IMR-90 (cell line): ENCODE data around the gene PACC1. TPM values are rescaled to one million over a fixed set of nuclear protein-coding genes. Genes with fewer than 3 reads are reported as not detected.
A peak's percentile ranks its signal among the peaks of the same experiment; 100 is the strongest.

ENCODE experiments used
- ATAC-seq: fragments of 200-7000 bp; cut with Tn5 transposase; 2 replicates; pipeline ENCODE4 v1.9.1; 2020; ENCODE audit warnings: low read depth, mild to moderate bottlenecking, moderate library complexity
- Bru-seq: library from RNA; stranded (reverse); fragments of 400-500 nt; gene quantifications from one replicate; lab custom pipeline; 2021; lab: Mats Ljungman, UMichigan
- BruChase-seq, 2 experiments: library from RNA; stranded (reverse); fragments of 400-500 nt; gene quantifications; one replicate each; lab custom pipeline; 2021; lab: Mats Ljungman, UMichigan
- BruUV-seq: library from RNA; stranded (reverse); fragments of 400-500 nt; replicated peaks from 2 replicates; lab custom pipeline; 2021; lab: Mats Ljungman, UMichigan
- CTCF ChIA-PET: fragments of 300-600 bp; formaldehyde crosslinking; extraction: SDS; loops from one replicate; lab custom pipeline; 2021; ENCODE audit warnings: antibody characterized with exemption; lab: Yijun Ruan, JAX
- POLR2A ChIA-PET: fragments of 300-600 bp; sonication (Branson Sonifier 250); formaldehyde crosslinking; loops from one replicate; lab custom pipeline; 2022; ENCODE audit warnings: antibody characterized with exemption; ENCODE audit not compliant: unreplicated experiment; lab: Charles Lee
- DNase-seq: peaks from one replicate; pipeline ENCODE4 v3.0.0; 2013
- H2AFZ ChIP-seq: replicated peaks from 2 replicates; pipeline ENCODE3; 2013; ENCODE audit warnings: low read length, mild to moderate bottlenecking; ENCODE audit not compliant: poor library complexity
- H2AK5ac ChIP-seq: 2 replicates; pipeline ENCODE4 v1.6.1; 2013; ENCODE audit warnings: low read depth, low read length, inconsistent platforms
- H2AK9ac ChIP-seq: replicated peaks from 2 replicates; pipeline ENCODE3; 2013; ENCODE audit warnings: mild to moderate bottlenecking, low read depth, low read length, moderate library complexity; ENCODE audit not compliant: poor library complexity
- H2BK120ac ChIP-seq: 2 replicates; pipeline ENCODE4 v1.6.1; 2013; ENCODE audit warnings: low read depth, low read length, inconsistent platforms
- H2BK15ac ChIP-seq: 3 replicates; pipeline ENCODE4 v1.6.1; 2013; ENCODE audit warnings: low read depth, low read length, inconsistent platforms
- H2BK20ac ChIP-seq: 2 replicates; pipeline ENCODE4 v1.6.1; 2013; ENCODE audit warnings: low read depth, mild to moderate bottlenecking, inconsistent platforms, low read length, moderate library complexity
- H2BK5ac ChIP-seq: 2 replicates; pipeline ENCODE4 v1.6.1; 2013; ENCODE audit warnings: mild to moderate bottlenecking, low read depth, low read length, inconsistent platforms; ENCODE audit not compliant: poor library complexity, severe bottlenecking
- H3K14ac ChIP-seq: replicated peaks from 2 replicates; pipeline ENCODE4 v1.6.1; 2013; ENCODE audit warnings: low read depth, low read length, inconsistent platforms
- H3K18ac ChIP-seq: 2 replicates; pipeline ENCODE4 v1.6.1; 2013; ENCODE audit warnings: low read depth, low read length, control low read depth
- H3K23ac ChIP-seq: 2 replicates; pipeline ENCODE4 v1.6.1; 2013; ENCODE audit warnings: low read depth, low read length, inconsistent platforms
- H3K27ac ChIP-seq: 2 replicates; pipeline ENCODE4 v1.5.1; 2013; ENCODE audit warnings: mild to moderate bottlenecking, control low read depth, low read length; ENCODE audit not compliant: insufficient read depth
- H3K27me3 ChIP-seq: 2 replicates; pipeline ENCODE4 v1.6.1; 2013; ENCODE audit warnings: low read length; ENCODE audit not compliant: control insufficient read depth, insufficient read depth
- H3K36me3 ChIP-seq: 2 replicates; pipeline ENCODE4 v1.6.1; 2013; ENCODE audit warnings: low read length, mixed read lengths; ENCODE audit not compliant: control insufficient read depth, insufficient read depth
- H3K4ac ChIP-seq: 2 replicates; pipeline ENCODE4 v1.6.1; 2013; ENCODE audit warnings: low read depth, low read length, inconsistent platforms
- H3K4me1 ChIP-seq: 2 replicates; pipeline ENCODE4 v1.6.1; 2013; ENCODE audit warnings: low read length, mixed read lengths; ENCODE audit not compliant: control insufficient read depth, insufficient read depth
- H3K4me2 ChIP-seq: 2 replicates; pipeline ENCODE4 v1.6.1; 2013; ENCODE audit warnings: low read depth, mild to moderate bottlenecking, control low read depth, low read length, moderate library complexity
- H3K4me3 ChIP-seq: 2 replicates; pipeline ENCODE4 v1.5.1; 2013; ENCODE audit warnings: low read depth, mild to moderate bottlenecking, control low read depth, low read length, moderate library complexity; ENCODE audit not compliant: insufficient read depth
- H3K56ac ChIP-seq: 2 replicates; pipeline ENCODE4 v1.6.1; 2013; ENCODE audit warnings: low read length, inconsistent platforms; ENCODE audit not compliant: insufficient read depth; ENCODE audit errors: extremely low read depth
- H3K79me1 ChIP-seq, 2 experiments: 2 replicates each; pipeline ENCODE4 v1.6.1; 2013; ENCODE audit warnings: low read length in 2 of 2, inconsistent platforms in 1 of 2, low read depth in 1 of 2
- H3K9ac ChIP-seq: 2 replicates; pipeline ENCODE4 v1.6.1; 2013; ENCODE audit warnings: low read depth, low read length, control low read depth
- H3K9me1 ChIP-seq: 2 replicates; pipeline ENCODE4 v1.6.1; 2013; ENCODE audit warnings: low read length, inconsistent platforms; ENCODE audit not compliant: insufficient read depth
- H3K9me3 ChIP-seq: 2 replicates; pipeline ENCODE4 v1.6.1; 2013; ENCODE audit warnings: low read length; ENCODE audit not compliant: control insufficient read depth, insufficient read depth
- H4K20me1 ChIP-seq: 2 replicates; pipeline ENCODE4 v1.6.1; 2013; ENCODE audit warnings: low read length, inconsistent platforms; ENCODE audit not compliant: insufficient read depth
- H4K5ac ChIP-seq: 2 replicates; pipeline ENCODE4 v1.6.1; 2013; ENCODE audit warnings: mild to moderate bottlenecking, low read depth, low read length, control low read depth
- H4K8ac ChIP-seq, 2 experiments: 2 replicates each; pipeline ENCODE4 v1.6.1; 2013; ENCODE audit warnings: low read depth in 2 of 2, low read length in 2 of 2, control low read depth in 1 of 2, inconsistent platforms in 1 of 2
- H4K91ac ChIP-seq: 2 replicates; pipeline ENCODE4 v1.6.1; 2013; ENCODE audit warnings: low read depth, low read length, inconsistent platforms; ENCODE audit not compliant: insufficient read depth
- CHD1 ChIP-seq: IDR thresholded peaks from 2 replicates; pipeline ENCODE4 v1.6.1; 2012; ENCODE audit warnings: low read depth, low read length, improper control_type of control experiment
- FOS ChIP-seq: fragments of 150-350 bp; IDR thresholded peaks from 2 replicates; pipeline ENCODE4 v1.6.1; 2016; ENCODE audit warnings: low read depth, low read length
- MAZ ChIP-seq: IDR thresholded peaks from 2 replicates; pipeline ENCODE4 v1.6.1; 2012; ENCODE audit warnings: low read depth, mild to moderate bottlenecking, low read length, improper control_type of control experiment, moderate library complexity, borderline replicate concordance
- MXI1 ChIP-seq: IDR thresholded peaks from 2 replicates; pipeline ENCODE4 v1.6.1; 2012; ENCODE audit warnings: low read depth, mild to moderate bottlenecking, low read length, moderate library complexity, borderline replicate concordance
- NFE2L2 ChIP-seq: fragments of 150-350 bp; IDR thresholded peaks from 2 replicates; pipeline ENCODE4 v1.6.1; 2016; ENCODE audit warnings: low read depth, mild to moderate bottlenecking, low read length
- POLR2A ChIP-seq: IDR thresholded peaks from 2 replicates; pipeline ENCODE4 v1.6.1; 2012; ENCODE audit warnings: mild to moderate bottlenecking, low read depth, low read length
- RCOR1 ChIP-seq: IDR thresholded peaks from 2 replicates; pipeline ENCODE4 v1.6.1; 2012; ENCODE audit warnings: mild to moderate bottlenecking, low read length, improper control_type of control experiment; ENCODE audit not compliant: insufficient replicate concordance
- RFX5 ChIP-seq: IDR thresholded peaks from 2 replicates; pipeline ENCODE4 v1.8.0; 2012; ENCODE audit warnings: low read depth, mild to moderate bottlenecking, low read length, moderate library complexity
- SMC3 ChIP-seq: fragments of 150-350 bp; IDR thresholded peaks from 2 replicates; pipeline ENCODE4 v1.6.1; 2016; ENCODE audit warnings: low read depth, mild to moderate bottlenecking, antibody characterized with exemption, low read length, moderate library complexity
- WGBS, 2 experiments: methylation state at CpG; one replicate each; pipeline versions ENCODE4 v1.1.5 to v1.1.7; 2013; ENCODE audit warnings: missing lambda C conversion rate in 2 of 2; ENCODE audit not compliant: insufficient read length in 1 of 2; ENCODE audit errors: extremely low coverage in 2 of 2; 5-methylcytosine and 5-hydroxymethylcytosine counted together
- dilution Hi-C: fragments of 300-500 bp; cut with HindIII; formaldehyde crosslinking; loops from one replicate; pipeline ENCODE4 v1.14.3; 2018; ENCODE audit warnings: low sequenced_read_pairs; ENCODE audit not compliant: unreplicated experiment
- in situ Hi-C: fragments of 300-500 bp; cut with MboI; formaldehyde crosslinking; loops from 3 replicates; pipeline ENCODE4 v1.14.3; 2019; ENCODE audit warnings: low sequenced_read_pairs, inconsistent platforms, mixed read lengths
- intact Hi-C: fragments of 100-400 bp; cut with micrococcal nuclease; formaldehyde crosslinking; loops from 2 replicates; pipeline ENCODE4 v1.10.0; 2022
- long read RNA-seq: library from polyadenylated mRNA; unstranded; transcript quantifications from one replicate; pipeline ENCODE4 v2.0.0, GENCODE V29; 2021; ENCODE audit not compliant: unreplicated experiment
- polyA plus RNA-seq, 3 experiments: library from polyadenylated mRNA; depleted of rRNA; stranded (reverse); fragments of >200 nt; gene quantifications; 2 replicates each; pipeline ENCODE4 v1.2.3, GENCODE V29; 2012; ENCODE audit warnings: low replicate concordance in 1 of 3
- total RNA-seq: library from RNA; depleted of rRNA; stranded (reverse); fragments of >200 nt; gene quantifications from 2 replicates; pipeline ENCODE4 v1.2.3, GENCODE V29; 2012; rRNA removed
- TF ChIP-seq, protein P1 (sequence below): fragments of 150-350 bp; IDR thresholded peaks from 2 replicates; pipeline ENCODE4 v1.6.1; 2016; ENCODE audit warnings: low read depth, mild to moderate bottlenecking, low read length, moderate library complexity, borderline replicate concordance
- TF ChIP-seq, protein P2 (sequence below): conservative IDR thresholded peaks from 2 replicates; pipeline ENCODE4 v1.5.1; 2012; ENCODE audit warnings: mild to moderate bottlenecking, low read depth, low read length, improper control_type of control experiment

The PACC1 gene
- 8.6 and 10.6 TPM in 2 replicates for total RNA-seq
- 12.0 and 13.4 TPM in 2 replicates for polyA plus RNA-seq (2012; rRNA removed)
- polyA plus RNA-seq (2012; cell fraction: cytosol; rRNA removed): 5.5 and 7.8 TPM in 2 replicates
- 5.6 and 7.5 TPM in 2 replicates for polyA plus RNA-seq (2012; cell fraction: nucleus; rRNA removed; ENCODE audit: low replicate concordance)
- Bru-seq, nascent RNA: percentile 60 among the genes with signal in this experiment
- BruChase-seq, experiment 1, labeled RNA remaining after a 6-hour chase: percentile 65 among the genes with signal in this experiment
- percentile 62 among the genes with signal in this experiment for BruChase-seq, experiment 2, labeled RNA remaining after a 2-hour chase
- long read RNA-seq, transcript TMEM206-201 (8 exons, 2,475 nt): major isoform, 15 of 21 reads
- long read RNA-seq, partial matches to known transcripts: 1 of 21 reads
- long read RNA-seq, other reads (novel, unspliced or antisense): 5 of 21 reads

DNA sequence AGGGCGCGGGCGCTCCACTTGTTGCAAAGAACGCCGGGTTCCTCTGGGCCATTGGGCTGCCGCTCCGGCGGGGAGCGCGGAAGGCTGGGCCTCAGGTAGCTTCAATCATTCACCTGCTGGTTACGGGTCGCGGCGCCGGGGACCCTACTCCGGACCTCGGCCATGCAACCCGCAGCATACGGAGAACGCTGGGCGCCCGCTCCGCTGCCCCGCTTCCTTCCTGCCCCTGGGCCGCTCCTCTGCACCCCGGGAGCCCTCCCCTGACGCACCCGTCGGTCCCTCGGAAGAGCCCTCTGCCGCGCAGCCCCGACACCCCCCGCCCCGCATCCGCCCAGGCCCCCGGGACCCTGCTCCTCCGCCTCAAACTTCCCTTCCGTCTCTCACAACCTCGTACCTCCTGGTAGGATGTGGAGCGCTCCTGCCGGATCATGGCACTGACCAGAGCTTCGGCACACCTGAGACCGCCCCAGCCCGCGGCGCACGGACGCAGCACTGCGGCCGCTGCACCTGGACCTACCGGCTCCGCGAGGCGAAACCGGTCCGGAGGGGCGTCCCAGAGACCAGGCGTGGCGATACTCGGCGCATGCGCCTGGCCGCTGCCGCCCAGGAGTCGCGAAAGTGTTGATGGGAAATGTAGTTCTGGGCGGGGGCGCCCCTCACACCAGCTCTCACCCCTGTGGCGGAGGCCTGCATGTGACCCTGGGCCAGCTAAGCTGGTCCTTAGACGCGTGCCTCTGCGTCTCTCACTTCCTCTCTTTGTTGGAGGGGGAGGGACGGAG, at the start of gene PACC1:
TSS of gene PACC1 (minus strand) at position 559 of the 779 bp plus-strand sequence. CDS start at position 430, 129 bp downstream.
- Histone ChIP-seq H2AK5ac (peak within 1 kb of the TSS; percentile 63; the same call in 1 of the 2 replicates), H2AFZ (peak within 1 kb of the TSS; percentile 100), H3K9me1 (peaks cover 6% of the 10 kb centered on the region; the same call in 1 of the 2 replicates), H3K4me1 (peaks cover 3% of the 10 kb centered on the region; the same call in 1 of the 2 replicates), H2BK20ac (peak within 1 kb of the TSS; percentile 49; the same call in 1 of the 2 replicates), H3K9me3 (no peaks in the 10 kb centered on the region), H3K9ac (peak within 1 kb of the TSS; percentile 65), H4K20me1 (no peaks in the 10 kb centered on the region), H2BK5ac (peak within 1 kb of the TSS; percentile 43), H2BK15ac (peak within 1 kb of the TSS; percentile 93; the same call in 1 of the 3 replicates), H3K23ac (peak within 1 kb of the TSS; percentile 81; the same call in 1 of the 2 replicates), H3K79me1 (peaks cover 8 to 24% of the 10 kb centered on the region in 2 experiments), H3K4me3 (peak within 1 kb of the TSS; percentile 78), H3K27ac (peak within 1 kb of the TSS; percentile 5; the same call in 1 of the 2 replicates), H2AK9ac (peak within 1 kb of the TSS; percentile 89), H4K91ac (peak within 1 kb of the TSS; percentile 41), H3K14ac (peak within 1 kb of the TSS; percentile 91), H3K18ac (no peak within 1 kb of the TSS), H3K4ac (peak within 1 kb of the TSS; percentile 69), H4K5ac (peak within 1 kb of the TSS; percentile 46; the same call in 1 of the 2 replicates), H2BK120ac (peak within 1 kb of the TSS; percentile 40; the same call in 1 of the 2 replicates), H4K8ac (peak within 1 kb of the TSS; percentile 64 to 94), H3K56ac (peak within 1 kb of the TSS; percentile 16; the same call in 1 of the 2 replicates), H3K36me3 (peaks cover 9% of the 10 kb centered on the region), H3K27me3 (no peaks in the 10 kb centered on the region), H3K4me2 (peak within 1 kb of the TSS; percentile 81)
- intact Hi-C loops (no loop called here), in situ Hi-C loops (no loop called here), dilution Hi-C loops (no loop called here)
- CTCF ChIA-PET: interaction anchor here (1.2 kb wide), 1 partner anchor 41 kb away, joined by 5 read pairs; no protein-coding TSS in a partner anchor
- DNase-seq (peak; percentile 80), ATAC-seq (peak; percentile 97)
- POLR2A ChIA-PET: no interaction called here
- WGBS, 2 experiments: 1% methylated on average over 14 of the region's 74 CpGs; no CpG with 5 or more reads in 1 of the 2 experiments
- no TSS peak for BruUV-seq
- TF ChIP-seq, protein P1, sequence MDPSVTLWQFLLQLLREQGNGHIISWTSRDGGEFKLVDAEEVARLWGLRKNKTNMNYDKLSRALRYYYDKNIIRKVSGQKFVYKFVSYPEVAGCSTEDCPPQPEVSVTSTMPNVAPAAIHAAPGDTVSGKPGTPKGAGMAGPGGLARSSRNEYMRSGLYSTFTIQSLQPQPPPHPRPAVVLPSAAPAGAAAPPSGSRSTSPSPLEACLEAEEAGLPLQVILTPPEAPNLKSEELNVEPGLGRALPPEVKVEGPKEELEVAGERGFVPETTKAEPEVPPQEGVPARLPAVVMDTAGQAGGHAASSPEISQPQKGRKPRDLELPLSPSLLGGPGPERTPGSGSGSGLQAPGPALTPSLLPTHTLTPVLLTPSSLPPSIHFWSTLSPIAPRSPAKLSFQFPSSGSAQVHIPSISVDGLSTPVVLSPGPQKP: no peak
- no peak for TF ChIP-seq FOS
- TF ChIP-seq NFE2L2: no peak
- TF ChIP-seq, protein P2, sequence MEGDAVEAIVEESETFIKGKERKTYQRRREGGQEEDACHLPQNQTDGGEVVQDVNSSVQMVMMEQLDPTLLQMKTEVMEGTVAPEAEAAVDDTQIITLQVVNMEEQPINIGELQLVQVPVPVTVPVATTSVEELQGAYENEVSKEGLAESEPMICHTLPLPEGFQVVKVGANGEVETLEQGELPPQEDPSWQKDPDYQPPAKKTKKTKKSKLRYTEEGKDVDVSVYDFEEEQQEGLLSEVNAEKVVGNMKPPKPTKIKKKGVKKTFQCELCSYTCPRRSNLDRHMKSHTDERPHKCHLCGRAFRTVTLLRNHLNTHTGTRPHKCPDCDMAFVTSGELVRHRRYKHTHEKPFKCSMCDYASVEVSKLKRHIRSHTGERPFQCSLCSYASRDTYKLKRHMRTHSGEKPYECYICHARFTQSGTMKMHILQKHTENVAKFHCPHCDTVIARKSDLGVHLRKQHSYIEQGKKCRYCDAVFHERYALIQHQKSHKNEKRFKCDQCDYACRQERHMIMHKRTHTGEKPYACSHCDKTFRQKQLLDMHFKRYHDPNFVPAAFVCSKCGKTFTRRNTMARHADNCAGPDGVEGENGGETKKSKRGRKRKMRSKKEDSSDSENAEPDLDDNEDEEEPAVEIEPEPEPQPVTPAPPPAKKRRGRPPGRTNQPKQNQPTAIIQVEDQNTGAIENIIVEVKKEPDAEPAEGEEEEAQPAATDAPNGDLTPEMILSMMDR: no peak
- no peak for TF ChIP-seq CHD1
- peak; percentile 61; the same call in 1 of the 2 replicates for TF ChIP-seq MAZ
- TF ChIP-seq MXI1: peak; percentile 65; the same call in 1 of the 2 replicates
- TF ChIP-seq POLR2A: no peak
- TF ChIP-seq RFX5: no peak
- TF ChIP-seq RCOR1: no peak
- no peak for TF ChIP-seq SMC3
